PC-3 (cell line): Measurements from ENCODE around the gene VWA3B. TPM values are rescaled to one million over a fixed set of nuclear protein-coding genes. Genes with fewer than 3 reads are reported as not detected.

Source experiments
- ATAC-seq: fragments of 200-7000 bp; cut with Tn5 transposase; 2 replicates; pipeline ENCODE4 v1.9.1; 2020; ENCODE audit warnings: mild to moderate bottlenecking, moderate library complexity
- BruUV-seq: library from RNA; stranded (reverse); fragments of 400-500 nt; replicated peaks from 2 replicates; lab custom pipeline; 2021; lab: Mats Ljungman, UMichigan
- CTCF ChIA-PET: fragments of 300-600 bp; sonication (Branson Sonifier 250); formaldehyde crosslinking; loops from one replicate; lab custom pipeline; 2022; ENCODE audit warnings: antibody characterized with exemption; lab: Charles Lee
- POLR2A ChIA-PET: fragments of 300-600 bp; sonication (Branson Sonifier 250); formaldehyde crosslinking; loops from one replicate; lab custom pipeline; 2022; ENCODE audit warnings: antibody characterized with exemption; ENCODE audit not compliant: unreplicated experiment; lab: Charles Lee
- DNase-seq: peaks from one replicate; pipeline ENCODE4 v3.0.0-alpha.2; 2015
- H2AFZ ChIP-seq: fragments of 300-600 bp; sonication (generic); 2 replicates; pipeline ENCODE4 v1.6.0; 2016; ENCODE audit warnings: antibody characterized with exemption, low read length
- H3F3A ChIP-seq: fragments of 300-600 bp; sonication (generic); one replicate; pipeline ENCODE4 v1.6.0; 2017; ENCODE audit warnings: antibody characterized with exemption, low read length, control low read depth, mild to moderate bottlenecking; ENCODE audit not compliant: unreplicated experiment
- H3K27ac ChIP-seq: fragments of 300-600 bp; sonication (generic); 2 replicates; pipeline ENCODE4 v1.5.1; 2016; ENCODE audit warnings: mild to moderate bottlenecking, low read length
- H3K27me3 ChIP-seq: fragments of 300-600 bp; sonication (generic); 2 replicates; pipeline ENCODE4 v1.6.1; 2016; ENCODE audit warnings: low read length, mixed read lengths
- H3K36me3 ChIP-seq: fragments of 300-600 bp; sonication (generic); 2 replicates; pipeline ENCODE4 v1.6.1; 2016; ENCODE audit warnings: low read depth, mixed run types, low read length, mixed read lengths
- H3K4me1 ChIP-seq: fragments of 300-600 bp; sonication (generic); 2 replicates; pipeline ENCODE4 v1.5.1; 2016; ENCODE audit warnings: low read length; ENCODE audit not compliant: insufficient read depth
- H3K4me2 ChIP-seq: fragments of 300-600 bp; sonication (generic); 2 replicates; pipeline ENCODE4 v1.6.0; 2016; ENCODE audit warnings: low read length
- H3K4me3 ChIP-seq: fragments of 300-600 bp; sonication (generic); 2 replicates; pipeline ENCODE4 v1.5.1; 2016; ENCODE audit warnings: mild to moderate bottlenecking, low read length, mixed read lengths
- H3K79me2 ChIP-seq: fragments of 300-600 bp; sonication (generic); 2 replicates; pipeline ENCODE4 v1.6.1; 2017; ENCODE audit warnings: low read length, mixed read lengths
- H3K9ac ChIP-seq: fragments of 300-600 bp; sonication (generic); 2 replicates; pipeline ENCODE4 v1.6.0; 2016; ENCODE audit warnings: mild to moderate bottlenecking, low read length
- H3K9me2 ChIP-seq: fragments of 300-600 bp; sonication (generic); replicated peaks from 2 replicates; pipeline ENCODE4 v1.6.1; 2016; ENCODE audit warnings: mixed run types, low read length, mixed read lengths
- H3K9me3 ChIP-seq: fragments of 300-600 bp; sonication (generic); 2 replicates; pipeline ENCODE4 v1.6.1; 2016; ENCODE audit warnings: low read length, mixed read lengths
- H4K20me1 ChIP-seq: fragments of 300-600 bp; sonication (generic); 2 replicates; pipeline ENCODE4 v1.6.1; 2016; ENCODE audit warnings: low read length, mixed read lengths
- EZH2 ChIP-seq: fragments of 300-600 bp; sonication (generic); IDR thresholded peaks from one replicate; pipeline ENCODE4 v1.6.1; 2017; ENCODE audit warnings: antibody characterized with exemption, mild to moderate bottlenecking, low read length; ENCODE audit not compliant: unreplicated experiment
- EZH2phosphoT487 ChIP-seq: fragments of 300-600 bp; sonication (generic); IDR thresholded peaks from 2 replicates; pipeline ENCODE4 v1.6.1; 2018; ENCODE audit warnings: mild to moderate bottlenecking, antibody characterized with exemption, low read length, borderline replicate concordance
- intact Hi-C: fragments of 100-400 bp; cut with micrococcal nuclease; formaldehyde crosslinking; loops from 2 replicates; pipeline ENCODE4 v1.9.0; 2023
- total RNA-seq: library from RNA; depleted of rRNA; stranded (reverse); fragments of >200 nt; gene quantifications from 2 replicates; pipeline ENCODE4 v1.2.3, GENCODE V29; 2014
- TF ChIP-seq, protein P1 (sequence below): fragments of 300-600 bp; sonication (generic); conservative IDR thresholded peaks from 2 replicates; pipeline ENCODE4 v1.5.1; 2017; ENCODE audit warnings: antibody characterized with exemption, low read depth, mild to moderate bottlenecking, low read length

The VWA3B gene
- total RNA-seq, 1 experiment from 2014 or later, result not detected

DNA sequence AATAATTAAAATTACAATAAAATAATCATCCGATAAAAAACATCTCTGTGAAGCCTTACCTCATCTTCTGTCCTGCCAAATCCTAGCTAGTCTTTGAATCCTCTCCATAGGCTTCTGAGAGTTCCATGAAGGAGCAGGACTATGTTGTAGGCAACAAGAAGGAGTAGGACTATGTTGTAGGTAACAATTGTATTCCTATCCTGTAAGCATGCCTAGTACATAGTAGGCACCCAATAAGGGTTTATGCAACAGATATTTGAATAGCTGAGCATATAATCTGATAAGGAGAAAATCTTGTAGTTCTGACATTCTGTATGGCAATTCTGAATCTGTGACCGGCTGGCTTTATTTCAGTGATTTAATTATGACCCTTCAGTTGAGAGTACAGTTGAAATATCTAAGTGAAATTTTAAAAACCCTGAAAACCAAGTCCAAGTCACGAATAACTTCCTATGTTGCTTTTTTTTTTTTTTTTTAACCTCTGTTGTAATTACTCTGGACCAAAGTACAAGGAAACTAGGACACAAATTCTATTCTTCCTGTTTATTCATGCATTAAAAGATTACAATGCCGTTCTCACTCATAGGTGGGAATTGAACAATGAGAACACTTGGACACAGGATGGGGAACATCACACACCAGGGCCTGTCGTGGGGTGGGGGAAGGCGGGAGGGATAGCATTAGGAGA lies 27.8 kb downstream of the VWA3B start:
- Histone ChIP-seq H3K27me3 (no peaks in the 10 kb centered on the region; the same call in 1 of the 2 replicates), H3K9ac (no peak overlapping the region), H3K4me1 (no peaks in the 10 kb centered on the region), H3K4me3 (no peak overlapping the region), H3K4me2 (no peak overlapping the region), H3K9me2 (no peaks in the 10 kb centered on the region), H3F3A (no peaks in the 10 kb centered on the region), H3K79me2 (no peaks in the 10 kb centered on the region), H4K20me1 (no peaks in the 10 kb centered on the region), H3K27ac (no peak overlapping the region), H2AFZ (no peak overlapping the region), H3K36me3 (no peaks in the 10 kb centered on the region), H3K9me3 (no peaks in the 10 kb centered on the region)
- intact Hi-C loops, result no loop called here
- no peak for ATAC-seq
- TF ChIP-seq EZH2 (no peak), EZH2phosphoT487 (no peak)
- TF ChIP-seq, protein P1, sequence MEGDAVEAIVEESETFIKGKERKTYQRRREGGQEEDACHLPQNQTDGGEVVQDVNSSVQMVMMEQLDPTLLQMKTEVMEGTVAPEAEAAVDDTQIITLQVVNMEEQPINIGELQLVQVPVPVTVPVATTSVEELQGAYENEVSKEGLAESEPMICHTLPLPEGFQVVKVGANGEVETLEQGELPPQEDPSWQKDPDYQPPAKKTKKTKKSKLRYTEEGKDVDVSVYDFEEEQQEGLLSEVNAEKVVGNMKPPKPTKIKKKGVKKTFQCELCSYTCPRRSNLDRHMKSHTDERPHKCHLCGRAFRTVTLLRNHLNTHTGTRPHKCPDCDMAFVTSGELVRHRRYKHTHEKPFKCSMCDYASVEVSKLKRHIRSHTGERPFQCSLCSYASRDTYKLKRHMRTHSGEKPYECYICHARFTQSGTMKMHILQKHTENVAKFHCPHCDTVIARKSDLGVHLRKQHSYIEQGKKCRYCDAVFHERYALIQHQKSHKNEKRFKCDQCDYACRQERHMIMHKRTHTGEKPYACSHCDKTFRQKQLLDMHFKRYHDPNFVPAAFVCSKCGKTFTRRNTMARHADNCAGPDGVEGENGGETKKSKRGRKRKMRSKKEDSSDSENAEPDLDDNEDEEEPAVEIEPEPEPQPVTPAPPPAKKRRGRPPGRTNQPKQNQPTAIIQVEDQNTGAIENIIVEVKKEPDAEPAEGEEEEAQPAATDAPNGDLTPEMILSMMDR, result no peak
- DNase-seq, result no peak
- no TSS peak for BruUV-seq
- ChIA-PET CTCF (no interaction called here), POLR2A (no interaction called here)

DNA sequence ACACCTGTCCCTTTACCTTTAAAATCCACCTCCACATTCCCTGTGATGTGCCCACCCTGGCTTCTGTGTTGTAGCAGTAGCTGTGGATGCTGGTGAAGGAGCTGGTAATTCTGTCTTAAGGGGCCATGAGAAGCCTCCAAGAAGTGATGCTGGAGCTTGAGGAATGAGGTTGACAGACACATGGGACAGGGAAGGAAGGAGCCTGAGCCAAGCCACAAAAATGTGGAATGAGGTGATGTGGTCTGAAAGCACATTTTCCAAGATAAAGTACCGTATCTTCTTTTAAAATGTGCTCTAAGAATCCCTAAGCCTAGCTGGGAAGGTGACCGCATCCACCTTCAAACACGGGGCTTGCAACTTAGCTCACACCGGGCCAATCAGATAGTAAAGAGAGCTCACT lies 31.2 kb downstream of the VWA3B start:
- intact Hi-C loops, result no loop called here
- ATAC-seq, result no peak
- POLR2A ChIA-PET, result no interaction called here
- TF ChIP-seq EZH2phosphoT487 (no peak), EZH2 (no peak)
- TF ChIP-seq, protein P1, result no peak
- DNase-seq, result peak; percentile 42
- H3K27me3 ChIP-seq, result no peaks in the 10 kb centered on the region; the same call in 1 of the 2 replicates
- no peaks in the 10 kb centered on the region for H3K4me1 ChIP-seq
- H3K9me3 ChIP-seq, result no peaks in the 10 kb centered on the region
- H3K27ac ChIP-seq, result no peak overlapping the region
- no peak overlapping the region for H3K4me2 ChIP-seq
- no peaks in the 10 kb centered on the region for H3F3A ChIP-seq
- CTCF ChIA-PET, result no interaction called here
- no TSS peak for BruUV-seq
- no peaks in the 10 kb centered on the region for H3K36me3 ChIP-seq
- no peak overlapping the region for H3K9ac ChIP-seq
- H4K20me1 ChIP-seq, result no peaks in the 10 kb centered on the region
- no peaks in the 10 kb centered on the region for H3K9me2 ChIP-seq
- H2AFZ ChIP-seq, result no peak overlapping the region
- no peaks in the 10 kb centered on the region for H3K79me2 ChIP-seq
- H3K4me3 ChIP-seq, result no peak overlapping the region

DNA sequence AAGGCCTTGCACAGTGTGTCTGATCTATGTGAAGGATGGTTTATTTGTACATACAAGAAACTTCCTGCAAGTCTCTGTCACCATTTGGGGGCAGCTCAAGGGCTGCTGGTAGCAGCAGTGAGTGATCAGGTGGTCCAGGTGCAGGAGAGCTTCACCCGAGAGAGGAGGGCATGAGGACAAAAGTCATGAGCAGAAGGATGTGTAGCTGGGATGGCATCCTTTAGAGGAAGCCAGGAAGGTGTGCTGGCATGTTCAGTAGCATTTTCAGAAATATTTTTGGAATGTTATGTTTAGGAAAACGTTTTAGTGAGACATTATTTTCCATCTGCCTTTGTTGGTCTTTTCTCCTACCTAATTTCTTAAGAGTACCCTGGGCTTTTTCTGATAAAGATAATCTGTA lies 31.9 kb downstream of the VWA3B start:
- H3K79me2 ChIP-seq, result no peaks in the 10 kb centered on the region
- no peak overlapping the region for H3K9ac ChIP-seq
- H3K4me1 ChIP-seq, result no peaks in the 10 kb centered on the region
- no peak overlapping the region for H2AFZ ChIP-seq
- H3K27me3 ChIP-seq, result no peaks in the 10 kb centered on the region; the same call in 1 of the 2 replicates
- no peaks in the 10 kb centered on the region for H4K20me1 ChIP-seq
- H3K4me2 ChIP-seq, result no peak overlapping the region
- H3F3A ChIP-seq, result no peaks in the 10 kb centered on the region
- TF ChIP-seq EZH2phosphoT487, result no peak
- TF ChIP-seq, protein P1, result no peak
- DNase-seq (no peak), ATAC-seq (no peak)
- no peaks in the 10 kb centered on the region for H3K9me2 ChIP-seq
- H3K36me3 ChIP-seq, result no peaks in the 10 kb centered on the region
- H3K9me3 ChIP-seq, result no peaks in the 10 kb centered on the region
- intact Hi-C loops, result no loop called here
- no TSS peak for BruUV-seq
- ChIA-PET CTCF (no interaction called here), POLR2A (no interaction called here)
- H3K4me3 ChIP-seq, result no peak overlapping the region
- H3K27ac ChIP-seq, result no peak overlapping the region
